ENCODE measurements around the gene TFCP2L1.

TFCP2L1 gene

DNA sequence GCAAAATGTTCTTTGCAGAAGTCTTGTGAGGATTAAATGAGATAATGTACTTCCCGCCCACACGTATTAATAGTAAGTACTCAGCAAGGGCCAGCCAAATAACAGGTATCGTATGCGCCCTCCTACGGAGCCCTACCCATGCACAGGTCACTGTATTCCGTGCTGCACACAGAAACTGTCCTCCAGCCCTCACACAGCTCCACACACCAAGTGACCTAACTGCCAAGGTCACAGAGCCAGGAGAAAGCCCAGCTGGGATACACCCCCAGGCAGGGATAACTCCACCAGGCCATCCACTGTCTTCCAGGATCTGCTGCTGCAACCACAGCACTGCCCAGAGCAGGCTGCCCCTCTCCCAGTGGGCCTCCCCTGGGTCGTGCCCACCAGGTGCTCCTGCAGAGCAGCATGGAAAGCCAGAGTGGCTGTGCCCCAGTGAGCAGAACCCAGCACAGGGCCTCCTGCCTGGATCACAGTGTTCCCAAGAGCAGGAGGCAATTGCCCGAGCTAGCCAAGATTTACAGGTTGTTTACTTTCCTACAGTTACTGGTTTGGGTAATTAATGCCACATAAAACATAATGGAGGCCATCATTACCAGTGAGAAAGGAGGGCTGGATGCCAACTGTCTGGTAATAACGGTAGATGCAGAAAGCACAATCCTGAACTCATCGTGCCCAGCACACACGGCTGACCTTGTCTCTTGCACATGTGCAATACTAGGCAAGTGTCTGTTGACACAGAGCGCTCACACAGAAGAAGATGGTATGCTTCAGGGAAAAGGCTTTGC is 24.4 kb downstream of the TFCP2L1 start:
- TF ChIP-seq, protein P1, sequence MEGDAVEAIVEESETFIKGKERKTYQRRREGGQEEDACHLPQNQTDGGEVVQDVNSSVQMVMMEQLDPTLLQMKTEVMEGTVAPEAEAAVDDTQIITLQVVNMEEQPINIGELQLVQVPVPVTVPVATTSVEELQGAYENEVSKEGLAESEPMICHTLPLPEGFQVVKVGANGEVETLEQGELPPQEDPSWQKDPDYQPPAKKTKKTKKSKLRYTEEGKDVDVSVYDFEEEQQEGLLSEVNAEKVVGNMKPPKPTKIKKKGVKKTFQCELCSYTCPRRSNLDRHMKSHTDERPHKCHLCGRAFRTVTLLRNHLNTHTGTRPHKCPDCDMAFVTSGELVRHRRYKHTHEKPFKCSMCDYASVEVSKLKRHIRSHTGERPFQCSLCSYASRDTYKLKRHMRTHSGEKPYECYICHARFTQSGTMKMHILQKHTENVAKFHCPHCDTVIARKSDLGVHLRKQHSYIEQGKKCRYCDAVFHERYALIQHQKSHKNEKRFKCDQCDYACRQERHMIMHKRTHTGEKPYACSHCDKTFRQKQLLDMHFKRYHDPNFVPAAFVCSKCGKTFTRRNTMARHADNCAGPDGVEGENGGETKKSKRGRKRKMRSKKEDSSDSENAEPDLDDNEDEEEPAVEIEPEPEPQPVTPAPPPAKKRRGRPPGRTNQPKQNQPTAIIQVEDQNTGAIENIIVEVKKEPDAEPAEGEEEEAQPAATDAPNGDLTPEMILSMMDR (IDR thresholded peaks at IDR 0.05; ENCODE audit: low read depth, low read length) = no peak
- no peak overlapping the region for H3K4me3 ChIP-seq (ENCODE audit: low read depth, low read length)

DNA sequence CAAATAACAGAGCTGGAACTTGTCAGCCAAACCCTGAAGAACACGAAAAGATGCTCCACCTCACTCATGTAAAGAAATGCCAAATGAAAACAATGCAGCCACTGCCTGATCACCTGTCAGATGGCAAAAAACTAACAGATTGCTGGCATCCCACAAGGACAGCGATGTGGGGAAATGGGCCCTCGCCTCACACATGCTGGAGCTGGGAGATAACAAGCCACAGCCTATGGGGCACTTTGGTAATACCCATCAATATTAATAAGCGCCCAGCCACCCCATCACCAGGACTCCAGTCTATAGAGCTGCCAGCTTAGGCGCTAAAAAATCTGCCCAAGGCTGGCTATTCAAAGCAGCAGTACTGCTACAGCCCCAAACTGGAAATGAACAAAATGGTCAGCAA is 27.0 kb downstream of the TFCP2L1 start:
- no peak overlapping the region for H3K4me3 ChIP-seq (ENCODE audit: low read depth, low read length)
- TF ChIP-seq, protein P1 (IDR thresholded peaks at IDR 0.05; ENCODE audit: low read depth, low read length) = no peak

GRCh38 chr2:121257480-121257840 is 27.5 kb downstream of the TFCP2L1 start:
- TF ChIP-seq, protein P1 (IDR thresholded peaks at IDR 0.05; ENCODE audit: low read depth, low read length) = no peak
- H3K4me3 ChIP-seq (ENCODE audit: low read depth, low read length) = no peak overlapping the region

- H3K4me3 ChIP-seq (ENCODE audit: low read depth, low read length) = no peak overlapping the region
- TF ChIP-seq, protein P1 (IDR thresholded peaks at IDR 0.05; ENCODE audit: low read depth, low read length) = no peak
Measured at GRCh38 chr2:121256720-121257479, 28.1 kb downstream of the TFCP2L1 start.

DNA sequence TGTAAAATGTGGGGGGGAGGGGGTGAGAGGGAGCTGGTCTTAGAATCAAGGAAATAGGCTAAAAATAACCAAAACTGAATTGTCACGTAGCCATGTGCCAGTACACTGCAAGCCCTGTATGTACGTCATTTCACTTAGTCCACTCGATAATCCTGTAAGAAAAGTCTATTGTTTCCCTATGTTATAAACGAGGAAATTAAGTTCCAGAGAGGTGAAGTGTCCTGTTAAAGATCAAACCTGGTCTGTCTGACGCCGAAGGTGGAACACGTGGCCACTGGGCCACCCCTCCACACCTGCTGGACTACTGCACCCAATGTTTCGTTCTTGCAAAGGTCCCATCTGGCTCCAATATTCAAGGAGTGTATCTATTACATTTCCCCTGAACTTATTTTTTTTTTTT is 29.6 kb downstream of the TFCP2L1 start:
- H3K4me3 ChIP-seq (ENCODE audit: low read depth, low read length) = no peak overlapping the region
- TF ChIP-seq, protein P1 (IDR thresholded peaks at IDR 0.05; ENCODE audit: low read depth, low read length) = no peak

GRCh38 chr2:121254748-121255147 is 30.3 kb downstream of the TFCP2L1 start:
- TF ChIP-seq, protein P1 (IDR thresholded peaks at IDR 0.05; ENCODE audit: low read depth, low read length) = no peak
- H3K4me3 ChIP-seq (ENCODE audit: low read depth, low read length) = no peak overlapping the region

DNA sequence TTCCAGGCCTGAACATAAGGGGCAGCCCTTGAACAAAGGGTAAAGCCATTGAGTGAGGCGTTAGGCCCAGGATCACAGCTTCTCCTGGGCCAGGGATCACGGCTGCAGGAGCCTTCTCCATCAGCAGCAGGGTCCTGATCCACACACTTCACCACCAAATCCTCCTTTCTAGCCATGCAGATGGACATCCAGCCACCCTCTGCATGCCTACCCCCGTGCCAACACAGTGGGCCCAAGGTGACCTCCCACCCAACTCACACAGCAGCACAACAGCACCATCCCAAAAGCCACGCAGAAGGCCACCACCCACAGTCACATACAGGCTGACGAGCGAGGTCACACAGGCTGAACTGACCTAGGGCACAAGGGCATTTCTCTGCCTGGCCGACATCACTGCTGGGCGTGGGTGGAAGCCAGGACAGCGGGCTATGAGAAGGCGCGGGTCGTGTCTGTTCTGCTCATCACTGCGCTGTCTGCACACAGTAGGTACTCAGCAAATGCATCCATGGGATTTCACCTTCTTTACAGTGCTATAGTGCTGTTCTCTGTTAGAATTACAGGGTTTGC is 31.2 kb downstream of the TFCP2L1 start:
- TF ChIP-seq, protein P1 (IDR thresholded peaks at IDR 0.05; ENCODE audit: low read depth, low read length) = no peak
- no peak overlapping the region for H3K4me3 ChIP-seq (ENCODE audit: low read depth, low read length)
